Pancreas (tissue), 10 donors: ENCODE measurements around the gene ST6GALNAC6. TPM values are rescaled to one million over a fixed set of nuclear protein-coding genes. Genes with fewer than 3 reads are reported as not detected.
A peak's percentile ranks its signal among the peaks of the same experiment; 100 is the strongest.

ENCODE experiments used
- ATAC-seq, 4 donors: fragments of 200-7000 bp; cut with Tn5 transposase; one replicate each; pipeline versions ENCODE4 v1.8.0 to v1.9.1; 2020; ENCODE audit warnings: mild to moderate bottlenecking in 4 of 4, moderate library complexity in 4 of 4
- DNase-seq, 6 donors: peaks; one replicate each; pipeline ENCODE4 v3.0.0-alpha.2; 2020
- FAIRE-seq: peaks from 2 replicates; lab custom pipeline; 2012; peaks lifted over from hg19 to GRCh38; lab: Jason Lieb, UNC
- H3K27ac ChIP-seq, 4 donors: fragments of 200-600 bp; sonication (generic); 1 replicate in 3 of 4; 2 replicates in 1 of 4; pipeline versions ENCODE4 v1.5.0 to v1.8.0; 2020
- H3K27me3 ChIP-seq, 4 donors: fragments of 200-600 bp; one replicate each; pipeline ENCODE4 v1.8.0; 2021
- H3K36me3 ChIP-seq, 3 donors: fragments of 200-600 bp; sonication (generic) in 1 of 3; one replicate each; pipeline versions ENCODE4 v1.5.0 to v1.8.0; 2020 to 2021
- H3K4me1 ChIP-seq, 3 donors: fragments of 200-600 bp; one replicate each; pipeline ENCODE4 v1.8.0; 2021
- H3K4me3 ChIP-seq, 4 donors: fragments of 200-600 bp; sonication (generic) in 2 of 4; one replicate each; pipeline versions ENCODE4 v1.5.0 to v1.8.0; 2020 to 2021
- H3K9me3 ChIP-seq, 4 donors: fragments of 200-600 bp; one replicate each; pipeline ENCODE4 v1.8.0; 2021
- WGBS, 2 donors: extraction: QIAGEN DNeasy Blood & Tissue Kit; methylation state at CpG; one replicate each; pipeline ENCODE4 v1.1.7; 2013; 5-methylcytosine and 5-hydroxymethylcytosine counted together
- intact Hi-C, 3 donors: fragments of 100-400 bp; cut with DNase I; formaldehyde crosslinking; loops; one replicate each; pipeline versions ENCODE4 v1.11.1 to v1.14.2; 2022
- polyA plus RNA-seq, 2 donors: library from polyadenylated mRNA; stranded (reverse); fragments of 200-250 nt; gene quantifications; one replicate each; pipeline ENCODE4 v1.2.3, GENCODE V29; 2013
- total RNA-seq, 6 donors: library from RNA; stranded (reverse); fragmentation: NEBNext Ultra II Directional in 4 of 6; extraction: Animal tissue kit (Norgen Biotek cat#: 25700) in 4 of 6; gene quantifications; one replicate each; pipeline versions ENCODE4 v1.2.1 to v1.2.4, GENCODE V29; 2021 to 2023
- TF ChIP-seq, protein P1 (sequence below), 4 donors: fragments of 200-600 bp; sonication (generic) in 3 of 4; IDR thresholded peaks; one replicate each; pipeline versions ENCODE4 v1.5.0 to v1.8.0; 2021; ENCODE audit warnings: antibody characterized with exemption in 4 of 4
- donor health status: healthy with polysubstance abuse.
- donor health status: DM: no; HTN: no; CAD: no; lungs with moderate emphysema.
- donor health status: DM: no; HTN: no; CAD: no.
- donor health status: control.
- donor health status: control.
- donor health status: Bipolar disorder and iron deficiency.
- donor health status: DM: yes; HTN: yes; CAD: no.
- donor health status: DM: no; HTN: no; CAD: no.
- donor health status: DM: no; HTN: no; CAD: no.
- donor health status: DM: yes; HTN: yes; CAD: no.

Gene ST6GALNAC6
- total and polyA plus RNA-seq, 8 donors, result 20.7 to 35.7 (median 27.0) TPM

DNA sequence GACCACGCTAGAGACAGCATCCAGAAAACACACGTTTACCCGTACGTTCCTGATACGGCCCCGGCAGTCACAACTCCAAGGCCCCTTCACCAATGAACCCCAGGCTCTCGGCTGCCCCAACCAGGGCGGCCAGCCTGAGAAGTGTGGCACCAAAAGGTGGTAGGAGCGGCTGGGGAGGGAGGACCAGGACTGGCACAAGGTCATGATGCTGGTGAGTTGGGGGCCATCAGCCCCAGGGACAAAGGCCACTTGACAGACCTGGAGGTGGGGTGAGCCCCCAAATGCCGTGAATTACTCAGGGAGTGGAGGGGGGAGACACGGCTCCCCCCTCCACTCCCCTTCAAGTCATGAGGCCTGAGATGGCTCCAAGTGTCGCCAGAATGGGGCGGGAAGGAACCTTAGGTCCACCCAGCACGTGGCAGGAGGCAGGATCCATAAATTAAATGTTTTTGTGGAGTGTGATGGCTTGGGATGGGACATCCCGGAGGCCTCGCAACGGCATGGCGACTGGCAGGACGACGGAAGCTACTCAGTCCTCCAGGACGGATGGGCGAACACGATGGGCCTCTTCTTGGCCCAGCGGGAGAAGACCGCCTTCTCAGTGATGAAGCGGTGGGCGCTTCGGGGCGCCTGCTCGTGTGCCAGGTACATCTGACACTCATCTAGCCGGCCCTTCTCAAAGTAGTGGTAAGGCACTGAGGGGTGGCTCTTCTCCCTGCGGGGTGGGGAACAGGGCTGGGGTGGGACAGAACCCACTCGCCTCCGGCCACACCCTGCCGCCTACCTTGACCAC, 8.7 kb upstream of the ST6GALNAC6 start:
- FAIRE-seq (no peak), ATAC-seq (no peak), DNase-seq (peak in 1 of 6 donors; percentile 60)
- no peaks in the 10 kb centered on the region for H3K27me3 ChIP-seq
- H3K9me3 ChIP-seq, result no peaks in the 10 kb centered on the region
- TF ChIP-seq, protein P1, sequence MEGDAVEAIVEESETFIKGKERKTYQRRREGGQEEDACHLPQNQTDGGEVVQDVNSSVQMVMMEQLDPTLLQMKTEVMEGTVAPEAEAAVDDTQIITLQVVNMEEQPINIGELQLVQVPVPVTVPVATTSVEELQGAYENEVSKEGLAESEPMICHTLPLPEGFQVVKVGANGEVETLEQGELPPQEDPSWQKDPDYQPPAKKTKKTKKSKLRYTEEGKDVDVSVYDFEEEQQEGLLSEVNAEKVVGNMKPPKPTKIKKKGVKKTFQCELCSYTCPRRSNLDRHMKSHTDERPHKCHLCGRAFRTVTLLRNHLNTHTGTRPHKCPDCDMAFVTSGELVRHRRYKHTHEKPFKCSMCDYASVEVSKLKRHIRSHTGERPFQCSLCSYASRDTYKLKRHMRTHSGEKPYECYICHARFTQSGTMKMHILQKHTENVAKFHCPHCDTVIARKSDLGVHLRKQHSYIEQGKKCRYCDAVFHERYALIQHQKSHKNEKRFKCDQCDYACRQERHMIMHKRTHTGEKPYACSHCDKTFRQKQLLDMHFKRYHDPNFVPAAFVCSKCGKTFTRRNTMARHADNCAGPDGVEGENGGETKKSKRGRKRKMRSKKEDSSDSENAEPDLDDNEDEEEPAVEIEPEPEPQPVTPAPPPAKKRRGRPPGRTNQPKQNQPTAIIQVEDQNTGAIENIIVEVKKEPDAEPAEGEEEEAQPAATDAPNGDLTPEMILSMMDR (IDR thresholded peaks at IDR 0.05), result no peak
- H3K4me1 ChIP-seq, result peaks cover 0 to 19% (median 16%) of the 10 kb centered on the region in 3 donors
- peaks cover 0 to 33% (median 13%) of the 10 kb centered on the region in 3 donors for H3K36me3 ChIP-seq
- intact Hi-C loops, result no loop called here
- WGBS, 2 donors, result 85 to 91% methylated on average over 34 to 35 of the region's 35 CpGs
- no peak overlapping the region for H3K27ac ChIP-seq
- no peak overlapping the region for H3K4me3 ChIP-seq

DNA sequence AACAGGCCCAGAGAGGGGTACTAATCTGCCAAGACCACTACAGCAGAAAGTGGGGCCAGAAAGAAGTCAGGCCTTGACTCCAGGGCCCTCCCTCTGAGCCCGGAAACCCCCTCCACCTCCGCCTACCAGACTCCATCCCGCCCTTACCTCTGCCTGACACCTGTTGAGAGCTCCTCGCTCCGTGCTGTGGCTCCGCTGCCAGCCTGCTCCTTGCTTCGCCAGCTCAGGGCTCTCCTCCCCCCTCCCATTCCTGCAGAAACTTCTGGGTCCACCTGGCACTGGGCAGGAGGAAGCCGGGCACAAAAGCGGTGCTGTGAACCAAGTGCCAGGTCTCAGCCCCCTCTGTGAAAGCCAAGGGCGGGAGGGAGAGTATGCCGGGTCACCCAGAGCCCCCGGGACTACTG, 6.4 kb upstream of the ST6GALNAC6 start:
- 48 to 68% methylated on average over 12 of the region's 12 CpGs for WGBS, 2 donors
- Histone ChIP-seq H3K9me3 (no peaks in the 10 kb centered on the region), H3K36me3 (peaks cover 0 to 18% (median 8%) of the 10 kb centered on the region in 3 donors), H3K27me3 (no peaks in the 10 kb centered on the region), H3K4me3 (no peak overlapping the region), H3K4me1 (peaks cover 0 to 23% (median 8%) of the 10 kb centered on the region in 3 donors), H3K27ac (peak overlapping the region; percentile 55 to 84 (median 70))
- peak in 3 of 4 donors; percentile 20 to 41 (median 28) for ATAC-seq
- no peak for FAIRE-seq
- TF ChIP-seq, protein P1 (IDR thresholded peaks at IDR 0.05), result no peak
- DNase-seq, result peak in 3 of 6 donors; percentile 21 to 63 (median 32)
- intact Hi-C loops, result no loop called here

DNA sequence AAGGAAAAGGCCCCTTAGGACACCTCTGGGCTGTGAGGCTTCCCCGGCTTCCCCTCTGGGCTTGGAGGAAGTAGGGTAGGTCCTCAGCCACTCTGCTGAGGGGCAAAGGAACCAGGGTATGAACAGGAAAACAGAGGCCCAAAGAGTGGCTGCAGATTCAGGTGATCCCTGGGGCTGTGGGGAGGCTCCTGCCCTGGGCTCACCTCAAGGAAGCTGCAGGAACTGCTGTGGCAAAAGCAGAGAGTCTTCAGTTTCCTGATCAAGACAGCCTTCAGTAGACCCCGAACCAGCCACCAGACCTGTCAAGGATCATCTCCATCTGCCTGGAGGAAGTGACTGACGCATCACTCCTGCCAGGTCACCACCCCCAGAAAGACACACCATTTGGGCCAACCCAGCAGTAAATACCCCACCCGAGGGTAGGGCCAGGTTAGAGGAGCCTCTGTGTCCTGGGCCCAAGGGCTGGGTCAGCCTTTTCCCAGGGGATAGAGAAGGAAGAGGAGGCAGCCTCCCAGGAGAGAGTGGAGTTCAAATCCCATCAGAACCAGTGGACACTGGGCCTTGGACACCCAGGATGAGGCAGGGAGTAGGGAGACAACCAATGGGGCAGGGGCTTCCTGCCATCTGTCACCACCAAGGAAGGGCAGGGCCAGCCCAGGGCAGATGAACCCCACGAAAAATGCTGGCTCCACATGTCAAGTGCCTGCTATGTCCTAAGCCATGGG, 5.8 kb upstream of the ST6GALNAC6 start:
- Histone ChIP-seq H3K27me3 (no peaks in the 10 kb centered on the region), H3K27ac (peak overlapping the region; percentile 55 to 84 (median 70)), H3K4me3 (no peak overlapping the region), H3K4me1 (peaks cover under 1 to 24% (median 8%) of the 10 kb centered on the region in 3 donors), H3K9me3 (no peaks in the 10 kb centered on the region), H3K36me3 (peaks cover 0 to 15% (median 4%) of the 10 kb centered on the region in 3 donors)
- peak in 2 of 4 donors; percentile 3 to 6 for ATAC-seq
- DNase-seq, result peak in 1 of 6 donors; percentile 14
- WGBS, 2 donors, result 66 to 73% methylated on average over 5 of the region's 5 CpGs
- intact Hi-C loops, result no loop called here
- FAIRE-seq, result no peak
- TF ChIP-seq, protein P1 (IDR thresholded peaks at IDR 0.05), result no peak

DNA sequence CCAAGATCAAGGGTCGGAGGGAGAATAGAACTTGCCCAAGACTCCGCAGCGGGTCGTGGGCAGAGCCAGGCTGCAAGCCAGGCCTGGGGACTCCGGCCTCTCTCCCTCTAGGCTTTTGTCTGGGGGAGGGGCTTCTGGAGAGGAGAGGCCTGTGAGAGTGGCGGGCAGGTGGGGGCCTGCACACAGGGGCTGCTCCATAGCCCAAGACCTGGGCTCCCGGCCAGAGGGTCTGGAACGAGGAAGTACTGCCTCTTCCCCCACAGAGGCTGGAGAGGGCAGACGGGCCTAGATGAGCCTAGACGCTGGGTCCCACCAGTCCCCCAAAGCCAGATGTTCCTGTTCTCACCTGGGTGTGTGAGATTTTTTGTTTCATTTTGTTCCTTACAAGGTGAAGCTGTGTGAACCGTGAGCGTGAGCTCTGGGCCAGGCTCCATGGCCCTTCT, 5.2 kb upstream of the ST6GALNAC6 start:
- Histone ChIP-seq H3K4me1 (peaks cover 7 to 29% (median 14%) of the 10 kb centered on the region in 3 donors), H3K27me3 (no peaks in the 10 kb centered on the region), H3K36me3 (peaks cover 0 to 9% (median 4%) of the 10 kb centered on the region in 3 donors), H3K9me3 (no peaks in the 10 kb centered on the region), H3K4me3 (no peak overlapping the region), H3K27ac (peak overlapping the region; percentile 55 to 84 (median 70))
- intact Hi-C loops, result no loop called here
- DNase-seq (peak in 5 of 6 donors; percentile 61 to 86 (median 68)), FAIRE-seq (no peak), ATAC-seq (peak; percentile 36 to 61 (median 56))
- TF ChIP-seq, protein P1 (IDR thresholded peaks at IDR 0.05), result no peak
- WGBS, 2 donors, result 54 to 55% methylated on average over 12 of the region's 12 CpGs
